NCI-H226 (cell line): ENCODE measurements around the gene DDX39A.
A peak's percentile ranks its signal among the peaks of the same experiment; 100 is the strongest.
"Not testable (repeated sequence)": the region's sequence is repeated elsewhere in the genome, so short reads cannot be mapped to it uniquely, and the experiment has no call there.

Experiments
- DNase-seq: peaks from one replicate; pipeline ENCODE4 v3.0.0-alpha.2; 2015

The DDX39A gene

DNA sequence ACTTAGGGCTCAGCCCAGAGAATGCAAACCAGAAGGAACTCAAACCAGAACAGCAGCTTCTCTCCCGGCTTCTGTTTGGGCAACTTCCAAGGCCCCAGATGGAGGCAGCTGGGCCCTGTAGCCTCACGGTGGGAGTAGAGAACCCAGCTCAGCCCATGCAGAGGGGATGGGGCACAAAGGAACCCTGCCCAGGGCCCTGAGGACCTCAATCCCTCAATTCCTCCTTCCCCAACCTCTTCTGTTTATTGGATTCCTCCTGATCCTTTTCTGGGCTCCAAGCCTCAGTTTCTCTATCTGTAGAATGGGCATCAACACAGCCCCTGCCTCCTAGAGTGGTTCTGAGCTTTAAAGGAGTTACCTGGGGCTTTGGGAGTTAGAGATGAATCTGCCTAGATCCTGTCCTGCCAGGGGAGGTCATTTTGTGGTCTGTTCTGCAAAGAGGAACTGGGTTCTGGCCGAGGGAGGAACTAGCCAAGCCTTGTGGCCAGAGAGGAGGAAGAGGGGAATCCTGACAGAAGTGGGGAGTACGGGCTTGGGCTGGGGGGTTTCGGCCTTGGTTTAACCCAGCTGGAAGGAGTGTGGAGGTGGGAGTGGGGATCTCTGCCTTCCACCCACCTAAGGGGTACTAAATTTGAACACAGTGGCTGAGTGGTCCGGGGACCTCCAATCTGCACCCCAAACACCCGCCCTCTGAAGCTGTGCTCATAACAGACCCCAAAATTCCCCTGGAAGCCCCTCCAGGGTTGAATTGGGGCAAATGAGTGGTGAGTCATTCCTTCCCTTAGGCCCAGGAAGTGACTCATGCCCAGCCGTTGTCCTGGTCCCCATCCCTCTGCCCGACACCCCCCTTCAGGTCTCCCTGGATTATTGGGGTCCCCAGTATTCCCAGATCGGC, 35.2 kb downstream of the DDX39A start:
- DNase-seq: no peak

DNA sequence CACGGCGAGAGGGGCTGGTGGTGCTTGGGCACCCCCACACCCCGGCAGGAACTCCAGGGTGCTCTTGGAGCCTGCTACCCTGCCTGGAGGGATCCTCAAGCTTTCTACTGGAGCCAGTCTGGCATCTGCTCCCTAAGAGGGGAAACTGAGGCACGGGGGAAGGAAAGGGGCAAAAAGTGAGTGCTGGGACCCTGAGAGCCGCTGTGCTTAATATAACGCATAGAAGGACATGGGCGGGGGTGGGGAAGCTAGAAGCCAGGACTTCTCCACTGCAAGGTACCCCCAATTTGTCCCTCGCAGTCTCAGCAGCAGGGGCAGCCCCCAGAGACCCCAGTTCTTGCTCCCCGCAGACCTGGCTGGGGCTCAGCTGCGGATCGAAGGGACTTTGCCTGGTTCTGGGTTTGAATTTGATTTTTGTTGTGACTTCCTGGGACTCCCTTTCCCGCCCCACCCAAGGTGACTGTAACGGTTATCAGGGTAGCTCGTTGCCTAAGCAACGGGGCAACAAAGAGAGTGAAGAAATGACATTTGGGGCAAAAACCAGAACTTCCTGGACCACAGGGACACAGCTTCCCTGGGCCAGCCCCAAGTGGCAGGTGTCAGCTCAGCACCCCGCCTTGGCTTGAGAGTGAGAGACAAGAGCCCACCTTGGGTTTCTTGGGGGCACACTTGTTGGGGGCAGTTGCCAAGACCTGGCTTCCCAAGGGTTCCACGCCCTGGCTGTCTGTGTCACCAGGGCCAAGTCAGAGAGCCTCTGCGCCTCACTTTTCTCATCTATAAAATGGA, 37.3 kb downstream of the DDX39A start:
- DNase-seq: no peak

DNA sequence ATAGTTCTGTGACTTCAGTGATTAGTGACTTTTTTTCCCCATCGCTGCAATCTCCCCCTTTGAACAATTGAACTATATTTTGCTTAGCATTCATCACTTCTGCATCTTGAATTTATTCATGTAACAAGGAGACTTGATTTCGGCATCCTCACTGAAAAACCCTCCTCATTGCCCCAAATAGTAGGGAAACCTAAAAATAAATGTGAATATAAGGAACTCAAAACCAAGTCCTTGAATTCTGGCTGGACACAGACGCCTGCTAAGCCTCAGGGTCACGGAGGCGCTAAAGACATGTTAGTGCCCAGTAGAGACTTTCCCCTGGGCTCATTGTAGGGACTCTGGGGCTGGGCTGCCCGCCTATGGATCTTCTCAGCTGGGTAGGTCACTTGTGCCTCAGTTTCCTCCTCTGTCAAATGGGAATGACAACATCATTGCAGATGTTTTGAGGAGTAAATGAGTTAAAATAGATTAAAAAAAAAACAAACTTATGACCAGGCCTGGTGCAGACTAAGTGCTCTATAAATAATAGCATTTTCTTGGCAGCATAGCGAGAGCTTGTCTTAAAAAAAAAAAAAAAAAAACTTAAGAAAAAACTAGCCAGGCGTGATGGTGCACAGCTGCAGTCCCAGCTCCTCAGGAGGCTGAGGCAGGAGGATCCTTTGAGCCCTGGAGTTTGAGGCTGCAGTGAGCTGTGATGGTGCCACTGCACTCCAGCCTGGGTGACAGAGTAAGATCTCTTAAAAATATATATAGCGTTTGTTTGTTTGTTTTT, 39.7 kb downstream of the DDX39A start:
- no peak for DNase-seq

DNA sequence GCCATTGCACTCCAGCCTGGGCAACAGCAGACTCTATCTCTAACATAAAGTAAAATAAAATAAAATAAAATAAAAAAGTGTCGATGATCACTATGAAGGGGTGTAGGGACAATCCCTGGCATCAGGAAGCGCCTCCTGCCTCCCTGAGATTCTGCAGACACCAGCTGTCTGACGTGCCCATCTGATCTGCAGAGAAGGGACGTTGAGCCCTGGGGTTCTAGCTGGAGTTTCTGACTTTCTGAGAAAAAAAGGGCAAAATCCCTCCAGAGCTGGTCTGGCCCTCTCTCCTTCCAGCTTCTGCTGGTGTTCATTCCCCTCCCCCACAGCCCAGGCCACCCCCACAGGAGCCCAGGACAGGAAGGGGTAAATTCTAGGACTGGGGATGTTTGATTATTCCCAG, 40.3 kb downstream of the DDX39A start:
- DNase-seq: no peak

DNA sequence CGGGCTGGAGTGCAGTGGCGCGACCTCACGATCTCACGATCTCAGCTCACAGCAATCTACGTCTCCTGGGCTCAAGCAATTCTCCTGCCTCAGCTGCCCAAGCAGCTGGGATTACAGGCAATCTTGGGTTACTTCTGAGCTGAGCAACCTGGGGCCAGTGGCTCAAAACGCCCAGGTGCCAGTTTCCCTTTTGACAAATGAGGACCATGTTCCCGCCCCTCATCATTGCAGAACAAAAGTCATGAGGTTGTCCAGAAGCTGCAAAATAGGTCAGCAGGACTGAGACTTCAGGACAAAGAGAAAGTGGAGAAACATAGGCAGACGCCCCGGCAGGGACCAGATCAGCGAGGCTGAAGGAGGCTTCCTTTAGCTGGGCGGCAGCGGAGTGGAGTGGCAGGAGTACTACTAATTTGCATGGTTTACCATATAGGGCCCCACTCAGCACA, 41.2 kb downstream of the DDX39A start:
- no peak for DNase-seq

DNA sequence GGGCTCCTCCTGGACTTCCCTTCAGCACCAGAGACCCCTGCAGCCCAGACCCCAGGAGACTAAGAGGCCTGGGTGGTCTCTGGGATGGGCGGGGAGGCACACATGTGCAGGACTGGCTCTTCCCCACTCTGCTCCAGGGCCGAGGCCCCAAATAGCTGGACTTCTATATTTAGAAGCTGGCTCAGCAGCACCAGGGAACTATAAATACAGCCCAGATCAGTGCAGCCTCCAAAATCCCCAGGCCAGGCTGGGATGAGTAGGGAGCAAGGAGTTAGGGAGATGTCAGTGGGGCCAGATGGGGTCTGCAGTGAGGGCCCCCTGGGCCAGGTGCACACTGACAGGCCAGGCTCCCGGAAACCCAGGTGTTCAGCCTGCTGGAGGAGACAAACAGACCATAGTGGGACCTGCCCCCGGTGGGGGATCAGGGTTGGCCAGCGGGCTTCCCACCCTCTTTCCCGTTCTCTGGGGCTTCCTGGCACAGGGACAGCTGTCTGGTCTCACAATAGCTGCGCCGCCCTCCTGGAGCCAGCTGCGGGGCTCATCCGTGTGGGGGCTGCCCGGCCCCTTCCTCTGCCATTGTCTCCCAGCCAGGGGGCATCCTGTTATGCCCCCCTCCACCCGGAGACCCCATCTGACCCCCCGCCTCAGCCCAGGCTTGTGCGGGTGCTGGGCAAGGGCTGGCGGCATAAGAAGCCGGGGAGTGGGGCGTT, 43.4 kb downstream of the DDX39A start:
- no peak for DNase-seq

DNA sequence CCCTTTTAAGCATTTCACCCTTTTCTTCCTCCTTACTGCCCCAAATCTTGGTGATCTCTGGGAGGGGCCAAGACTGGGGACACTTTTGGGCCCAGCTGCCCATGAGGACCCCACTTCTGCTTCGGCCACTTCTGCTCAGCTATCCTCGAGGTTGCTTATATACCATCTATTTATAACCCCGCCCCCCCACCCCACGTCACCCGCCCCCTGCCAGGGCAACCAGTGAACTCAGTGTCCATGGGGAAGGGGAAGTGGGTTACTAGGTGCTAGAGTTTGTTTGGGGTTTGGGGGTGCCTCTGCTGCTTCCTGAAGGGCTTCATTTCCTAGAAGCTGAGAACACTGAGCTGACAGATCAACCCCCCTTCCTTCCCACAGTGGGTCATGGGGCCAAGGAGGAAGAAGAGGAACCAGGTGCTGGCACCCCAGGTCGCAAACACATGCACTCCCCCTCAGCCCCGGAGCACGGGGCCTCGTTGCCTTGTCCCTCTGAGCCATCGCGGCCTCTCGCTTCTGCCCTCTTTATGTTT, 44.0 kb downstream of the DDX39A start:
- no peak for DNase-seq

DNA sequence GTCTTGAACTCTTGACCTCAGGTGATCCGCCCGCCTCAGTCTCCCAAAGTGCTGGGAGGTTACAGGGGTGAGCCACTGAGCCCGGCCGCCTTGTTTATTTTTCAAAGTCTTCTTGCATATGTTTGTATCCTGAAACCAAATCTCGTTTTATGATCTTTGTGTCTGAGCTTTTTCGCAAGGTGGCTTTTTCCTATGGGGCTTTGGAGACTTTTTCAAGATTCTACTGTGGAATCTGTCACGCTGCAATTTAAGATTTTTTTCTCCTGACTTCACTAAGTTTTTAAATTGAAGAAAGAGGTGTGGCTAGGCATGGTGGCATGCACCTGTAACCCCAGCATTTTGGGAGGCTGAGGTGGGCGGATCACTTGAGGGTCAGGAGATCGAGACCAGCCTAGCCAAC, 44.8 kb downstream of the DDX39A start:
- DNase-seq: not testable (repeated sequence)

DNA sequence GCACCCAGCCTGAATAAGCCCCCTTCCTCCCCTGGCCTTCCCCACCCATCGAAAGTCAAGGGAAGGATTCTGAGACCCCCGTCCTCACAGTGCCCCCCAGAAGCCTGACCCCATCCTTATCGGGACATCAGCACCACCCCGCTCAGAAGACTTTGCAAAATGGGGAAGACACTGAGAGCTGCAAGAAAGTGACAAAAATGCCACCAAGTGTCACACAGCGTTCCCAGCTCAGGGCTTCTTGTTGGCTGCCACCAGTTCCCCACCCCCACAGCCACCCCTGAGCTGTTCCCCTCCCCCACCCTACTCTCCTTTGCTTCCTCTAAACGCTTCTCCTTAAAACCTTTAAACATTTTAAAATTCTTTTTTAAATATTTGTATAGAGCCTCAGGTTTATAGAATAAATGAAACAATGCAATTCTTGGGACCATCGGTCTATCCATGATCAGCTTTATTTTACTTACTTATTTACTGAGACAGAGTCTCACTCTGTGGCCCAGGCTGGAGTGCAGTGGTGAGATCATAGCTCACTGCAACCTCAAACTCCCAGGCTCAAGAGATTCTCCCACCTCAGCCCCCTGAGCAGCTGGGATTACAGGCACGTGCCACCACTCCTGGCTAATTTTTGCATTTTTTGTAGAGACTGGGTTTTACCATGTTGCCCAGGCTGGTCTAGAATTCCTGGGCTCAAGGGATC, 46.6 kb downstream of the DDX39A start:
- DNase-seq: not testable (repeated sequence)

DNA sequence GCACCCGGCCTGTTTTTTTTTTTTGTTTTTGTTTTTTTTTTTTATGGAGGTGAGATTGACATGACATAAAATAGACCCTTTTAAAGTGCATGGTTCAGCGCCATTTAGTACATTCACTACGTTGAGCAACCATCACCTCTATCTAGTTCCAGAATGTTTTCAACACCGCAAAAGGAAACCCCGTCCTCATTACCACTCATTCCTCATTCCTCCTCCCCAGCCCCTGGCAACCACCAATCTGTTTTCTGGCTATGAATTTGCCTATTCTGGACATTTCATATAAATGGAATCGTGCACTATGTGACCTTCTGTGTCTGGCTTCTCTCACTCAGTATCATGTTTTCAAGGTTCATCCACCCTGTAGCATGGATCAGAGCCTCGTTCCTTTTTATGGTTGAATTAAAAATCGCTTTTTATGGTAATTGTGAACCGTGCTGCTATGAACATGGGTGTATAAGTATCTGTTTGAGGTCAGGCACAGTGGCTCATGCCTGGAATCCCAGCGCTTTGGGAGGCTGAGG, 47.8 kb downstream of the DDX39A start:
- no peak for DNase-seq

DNA sequence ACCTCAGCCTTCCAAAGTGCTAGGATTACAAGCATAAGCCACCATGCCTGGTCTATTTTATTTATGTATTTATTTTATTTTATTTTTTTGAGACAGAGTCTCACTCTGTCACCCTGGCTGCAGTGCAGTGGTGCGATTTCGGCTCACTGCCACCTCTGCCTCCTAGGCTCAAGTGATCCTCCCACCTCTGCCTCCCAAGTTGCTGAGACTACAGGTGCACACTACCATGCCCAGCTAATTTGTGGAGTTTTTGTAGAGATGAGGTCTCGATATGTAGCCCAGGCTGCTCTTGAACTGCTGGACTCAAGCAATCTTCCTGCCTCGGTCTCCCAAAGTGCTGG, 48.2 kb downstream of the DDX39A start:
- DNase-seq: no peak

DNA sequence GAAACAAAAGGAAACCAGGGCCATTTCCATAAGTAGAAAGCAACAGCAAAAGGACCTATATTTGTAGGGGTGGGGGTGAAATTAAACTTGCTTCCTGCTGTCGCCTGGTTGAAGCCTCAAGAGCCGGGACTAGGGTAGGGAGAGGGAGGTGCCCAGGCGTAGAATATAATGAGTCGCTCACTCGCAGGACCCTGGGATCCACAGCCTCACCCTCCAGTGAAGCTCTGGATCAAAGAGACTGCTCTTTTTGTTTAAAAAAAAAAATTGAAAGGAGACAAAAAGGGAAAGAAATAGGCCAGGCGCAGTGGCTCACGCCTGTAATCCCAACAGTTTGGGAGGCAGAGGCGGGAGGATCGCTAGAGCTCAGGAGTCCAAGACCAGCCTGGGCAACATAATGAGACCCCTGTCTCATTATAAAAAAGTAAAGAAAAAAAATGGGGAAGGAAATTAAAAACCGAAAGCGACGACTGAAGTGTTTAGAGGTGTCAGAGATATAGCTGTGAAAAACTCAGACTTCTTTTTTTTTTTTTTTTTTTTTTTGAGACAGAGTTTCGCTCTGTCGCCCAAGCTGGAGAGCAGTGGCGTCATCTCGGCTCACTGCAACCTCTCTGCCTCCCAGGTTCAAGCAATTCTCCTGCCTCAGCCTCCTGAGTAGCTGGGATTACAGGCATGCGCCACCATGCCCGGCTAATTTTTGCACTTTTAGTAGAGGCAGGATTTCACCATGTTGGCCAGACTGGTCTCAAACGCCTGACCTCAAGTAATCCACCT, 48.8 kb downstream of the DDX39A start:
- no peak for DNase-seq

DNA sequence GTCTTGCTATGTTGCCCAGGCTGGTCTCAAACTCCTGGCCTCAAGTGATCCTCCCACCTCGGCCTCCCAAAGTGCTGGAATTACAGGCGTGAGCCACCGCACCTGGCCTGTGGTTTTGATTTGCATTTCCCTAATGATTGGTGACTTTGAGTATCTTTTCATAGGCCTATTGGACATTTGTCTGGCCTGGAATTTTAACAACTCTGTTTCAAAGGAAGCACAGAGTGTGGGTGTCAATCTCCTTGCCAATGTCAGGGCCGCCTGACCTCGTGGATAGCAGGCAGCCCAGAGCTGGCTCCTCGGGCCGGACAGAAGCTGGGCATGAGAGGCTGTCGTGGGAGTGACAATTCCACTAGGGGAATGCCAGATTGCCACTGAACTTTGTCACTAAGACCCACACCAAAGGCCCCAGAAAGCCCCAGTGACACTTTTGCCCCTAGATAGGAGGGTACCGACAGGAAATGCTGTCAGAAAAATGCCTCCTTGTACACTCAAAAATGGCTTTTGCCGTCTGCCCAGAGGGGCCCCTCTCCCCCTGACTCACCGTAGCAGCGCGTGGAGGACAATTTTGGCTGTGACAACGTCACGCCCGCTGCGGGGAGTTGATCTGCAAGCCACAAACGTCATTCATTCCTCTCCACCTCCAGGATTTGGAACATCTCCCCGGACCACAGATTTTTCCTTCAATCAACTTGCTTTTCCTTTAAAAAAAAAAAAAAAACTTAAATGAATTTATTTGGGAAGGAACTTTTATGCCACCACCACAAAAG, 49.6 kb downstream of the DDX39A start:
- no peak for DNase-seq

DNA sequence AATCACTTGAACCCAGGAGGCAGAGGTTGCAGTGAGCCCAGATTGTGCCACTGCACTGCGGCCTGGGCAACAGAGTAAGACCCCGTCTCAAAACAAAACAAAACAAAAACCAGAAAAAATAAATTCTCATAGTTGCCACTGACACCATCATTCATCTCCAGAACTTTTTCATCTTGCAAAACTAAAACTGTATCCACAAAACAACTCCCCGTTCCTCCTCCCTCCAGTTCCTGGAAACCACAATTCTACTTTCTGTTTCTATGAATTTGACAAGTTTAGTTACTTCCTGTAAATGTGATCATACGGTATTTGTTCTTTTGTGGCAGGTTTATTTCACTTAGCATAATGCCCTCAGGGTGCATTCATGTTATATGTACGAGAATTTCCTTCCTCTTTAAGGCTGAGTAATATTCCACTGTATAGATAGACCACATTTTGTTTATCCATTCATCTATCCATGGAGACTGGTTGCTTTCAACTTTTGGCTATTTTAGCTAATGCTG, 51.1 kb downstream of the DDX39A start:
- no peak for DNase-seq

DNA sequence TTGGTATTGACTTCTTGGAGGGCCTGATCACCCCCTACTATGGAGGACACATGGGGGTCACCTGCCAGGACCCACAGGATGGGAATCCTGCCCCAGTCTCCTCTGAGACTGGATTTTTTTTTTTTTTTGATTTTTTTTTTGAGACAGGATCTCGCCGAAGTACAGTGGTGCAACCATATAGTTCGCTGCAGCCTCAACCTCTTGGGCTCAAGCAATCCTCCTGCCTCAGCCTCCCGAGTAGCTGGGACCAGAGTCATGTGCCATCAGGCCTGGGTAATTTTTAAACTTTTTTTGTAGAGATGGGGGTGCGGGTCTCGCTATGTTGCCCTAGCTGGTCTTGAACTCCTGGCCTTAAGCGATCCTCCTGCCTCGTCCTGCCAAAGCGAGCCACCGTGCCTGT, 52.1 kb downstream of the DDX39A start:
- no peak for DNase-seq

DNA sequence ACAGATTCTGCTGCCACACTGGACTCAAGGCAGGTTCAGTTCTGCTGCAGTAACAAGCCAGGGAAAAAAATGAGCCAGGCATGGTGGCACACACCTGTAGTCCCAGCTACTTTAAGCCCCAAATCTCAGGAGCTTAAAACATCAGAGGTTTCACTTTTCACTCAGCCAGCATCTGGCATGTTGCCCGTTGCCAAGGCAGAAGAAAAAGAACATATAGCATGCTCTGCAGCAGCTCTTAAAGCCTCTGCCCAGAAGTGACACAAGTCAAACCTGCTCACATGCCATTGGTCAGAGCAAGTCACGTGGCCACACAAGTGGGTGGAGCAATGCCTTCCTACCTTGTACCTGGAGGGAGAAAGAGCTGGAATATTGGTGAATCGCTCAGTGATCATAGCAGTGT, 52.6 kb downstream of the DDX39A start:
- DNase-seq: peak; percentile 66

DNA sequence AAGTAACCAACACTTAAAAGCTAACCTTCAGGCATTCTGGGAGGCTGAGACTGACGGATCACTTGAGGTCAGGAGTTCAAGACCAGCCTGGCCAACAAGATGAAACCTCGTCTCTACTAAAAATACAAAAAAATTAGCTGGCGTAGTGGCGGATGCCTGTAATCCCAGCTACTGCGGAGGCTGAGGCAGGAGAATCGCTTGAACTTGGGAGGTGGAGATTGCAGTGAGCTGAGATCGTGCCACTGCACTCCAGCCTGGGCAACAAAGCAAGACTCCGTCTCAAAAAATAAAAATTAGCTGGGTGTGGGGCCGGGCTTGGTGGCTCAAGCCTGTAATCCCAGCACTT, 55.1 kb downstream of the DDX39A start:
- not testable (repeated sequence) for DNase-seq

DNA sequence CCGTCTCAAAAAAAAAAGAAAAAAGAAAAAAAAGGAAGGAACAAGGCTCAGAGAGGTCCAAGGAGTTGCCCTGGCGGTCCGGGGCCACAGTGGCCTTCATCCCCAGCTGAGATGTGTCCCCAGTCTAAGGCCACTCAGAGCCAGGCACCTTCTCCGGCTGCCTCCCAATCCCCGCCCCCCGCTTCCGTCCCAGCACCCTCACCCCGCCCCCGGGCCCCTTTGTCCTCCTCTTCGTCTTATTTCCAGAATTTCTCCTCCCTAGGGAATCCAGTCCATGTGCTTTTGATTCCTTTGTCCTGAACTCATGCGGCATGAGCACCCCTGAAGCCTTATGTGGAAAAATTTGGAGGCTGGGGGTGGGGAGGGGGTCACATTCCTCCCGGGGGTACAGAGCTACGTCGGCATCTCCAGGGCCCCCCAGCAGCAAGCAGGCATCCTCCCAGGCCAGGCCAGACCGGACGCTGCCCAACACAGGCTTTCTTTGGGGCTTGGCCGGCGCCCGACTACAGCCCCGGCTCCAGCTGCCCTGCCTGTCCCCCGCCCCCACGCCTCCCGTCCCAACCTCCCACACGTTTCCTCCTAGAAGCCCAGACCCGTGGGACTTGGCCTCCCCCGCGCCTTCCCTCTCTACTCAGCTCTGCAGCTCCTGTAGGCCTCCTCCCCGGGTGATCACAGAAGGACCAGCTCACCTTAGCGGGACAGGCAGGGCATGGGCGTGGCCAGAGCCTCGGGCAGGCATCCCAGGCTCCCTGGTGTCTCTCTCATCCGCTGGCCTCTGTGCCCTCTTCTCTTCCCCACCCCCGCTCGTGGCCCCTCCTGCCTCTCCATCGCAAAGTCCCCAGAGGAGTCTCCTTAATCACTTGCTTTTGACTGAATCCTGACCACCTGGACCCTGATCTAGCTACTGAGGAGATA, 55.7 kb downstream of the DDX39A start:
- peak; percentile 77 for DNase-seq

DNA sequence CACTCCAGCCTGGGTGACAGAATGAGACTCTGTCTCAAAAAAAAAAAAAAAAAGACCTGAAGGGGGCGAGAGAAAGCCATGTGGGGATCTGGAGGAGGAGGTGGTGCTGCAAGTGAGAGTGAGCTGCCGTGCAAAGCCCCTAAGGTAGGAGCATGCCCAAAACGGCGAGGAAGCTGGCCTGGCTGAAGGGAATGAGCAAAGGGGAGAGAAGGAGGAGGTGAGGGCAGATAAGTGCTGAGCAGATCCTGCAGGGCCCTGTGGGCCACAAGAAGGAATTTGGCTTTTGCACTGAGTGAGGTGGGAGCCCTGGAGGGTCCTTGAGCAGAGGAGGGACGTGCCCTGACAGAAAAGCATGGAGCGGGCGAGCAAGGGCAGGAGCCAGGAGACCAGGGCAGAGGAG, 57.3 kb downstream of the DDX39A start:
- DNase-seq: no peak
